Measurements from ENCODE around the gene MRPL48. TPM values are rescaled to one million over a fixed set of nuclear protein-coding genes. Genes with fewer than 3 reads are reported as not detected.

MRPL48 gene
- total RNA-seq, 1 experiment from 2014 or later = 38.7 TPM

GRCh38 chr11:73859671-73860070 lies 72.0 kb downstream of the MRPL48 start (continued):
- TF ChIP-seq ELF4 (CRISPR knock-in tag; IDR thresholded peaks at IDR 0.05; ENCODE audit: low read depth) = no peak
- TF ChIP-seq TEAD1 (CRISPR knock-in tag; IDR thresholded peaks at IDR 0.05) = no peak

- ChIA-PET POLR2A (no interaction called here), CTCF (no interaction called here)
- no peak for ATAC-seq
- Mint-ChIP-seq H3K36me3 (peaks cover 10% of the 10 kb centered on the region), H3K4me1 (peaks cover 9% of the 10 kb centered on the region), H3K27ac (no peak overlapping the region), H3K27me3 (ENCODE audit: low read depth) (no peaks in the 10 kb centered on the region), H3K9me3 (no peaks in the 10 kb centered on the region), H3K4me3 (no peak overlapping the region)
- TF ChIP-seq ATF2 (CRISPR knock-in tag; IDR thresholded peaks at IDR 0.05; ENCODE audit: borderline replicate concordance, low read depth) = no peak
- no peak for TF ChIP-seq SMAD3 (CRISPR knock-in tag; IDR thresholded peaks at IDR 0.05; ENCODE audit: borderline replicate concordance)
- TF ChIP-seq SOX15 (CRISPR knock-in tag; IDR thresholded peaks at IDR 0.05) = no peak
- TF ChIP-seq ZNF263 (CRISPR knock-in tag; IDR thresholded peaks at IDR 0.05; ENCODE audit: low read depth) = no peak
- TF ChIP-seq ZNF396 (CRISPR knock-in tag; IDR thresholded peaks at IDR 0.05; ENCODE audit: borderline replicate concordance) = no peak
- TF ChIP-seq MAX (CRISPR knock-in tag; IDR thresholded peaks at IDR 0.05) = no peak
- TF ChIP-seq NR3C1 (CRISPR knock-in tag; conservative IDR thresholded peaks at IDR 0.05; ENCODE audit: low read depth) = no peak
- TF ChIP-seq MXD4 (CRISPR knock-in tag; IDR thresholded peaks at IDR 0.05; ENCODE audit: borderline replicate concordance) = no peak
- DNase-seq (ENCODE audit: low spot score) = no peak
Observed at GRCh38 chr11:73860202-73860601, 72.5 kb downstream of the MRPL48 start.

GRCh38 chr11:73862986-73863385 lies 75.3 kb downstream of the MRPL48 start:
- Mint-ChIP-seq H3K27me3 (ENCODE audit: low read depth) (no peaks in the 10 kb centered on the region), H3K36me3 (peaks cover 10% of the 10 kb centered on the region), H3K4me3 (no peak overlapping the region), H3K9me3 (no peaks in the 10 kb centered on the region), H3K27ac (no peak overlapping the region), H3K4me1 (no peaks in the 10 kb centered on the region)
- POLR2A ChIA-PET = no interaction called here
- CTCF ChIA-PET = no interaction called here
- no peak for ATAC-seq
- no peak for DNase-seq (ENCODE audit: low spot score)
- TF ChIP-seq ZSCAN18 (CRISPR knock-in tag; IDR thresholded peaks at IDR 0.05) (no peak), SOX15 (CRISPR knock-in tag; IDR thresholded peaks at IDR 0.05) (no peak), ARID4B (CRISPR knock-in tag; IDR thresholded peaks at IDR 0.05; ENCODE audit: borderline replicate concordance) (no peak), NFATC4 (CRISPR knock-in tag; IDR thresholded peaks at IDR 0.05) (no peak), PRDM15 (CRISPR knock-in tag; IDR thresholded peaks at IDR 0.05) (no peak), MXD4 (CRISPR knock-in tag; IDR thresholded peaks at IDR 0.05; ENCODE audit: borderline replicate concordance) (no peak), USF2 (CRISPR knock-in tag; IDR thresholded peaks at IDR 0.05) (no peak), NR3C1 (CRISPR knock-in tag; conservative IDR thresholded peaks at IDR 0.05; ENCODE audit: low read depth) (no peak), JAZF1 (CRISPR knock-in tag; IDR thresholded peaks at IDR 0.05) (no peak), ZNF671 (CRISPR knock-in tag; IDR thresholded peaks at IDR 0.05) (no peak), ATF6 (CRISPR knock-in tag; IDR thresholded peaks at IDR 0.05) (no peak), USF1 (CRISPR knock-in tag; IDR thresholded peaks at IDR 0.05) (no peak)
